Dedifferentiated amniotic fluid mesenchymal stem cell (primary cell): ENCODE measurements around the gene ZNF662.

Source experiments
- DNase-seq: peaks from one replicate; pipeline ENCODE4 v3.0.0-alpha.2; 2016; ENCODE audit errors: extremely low spot score

ZNF662 gene

DNA sequence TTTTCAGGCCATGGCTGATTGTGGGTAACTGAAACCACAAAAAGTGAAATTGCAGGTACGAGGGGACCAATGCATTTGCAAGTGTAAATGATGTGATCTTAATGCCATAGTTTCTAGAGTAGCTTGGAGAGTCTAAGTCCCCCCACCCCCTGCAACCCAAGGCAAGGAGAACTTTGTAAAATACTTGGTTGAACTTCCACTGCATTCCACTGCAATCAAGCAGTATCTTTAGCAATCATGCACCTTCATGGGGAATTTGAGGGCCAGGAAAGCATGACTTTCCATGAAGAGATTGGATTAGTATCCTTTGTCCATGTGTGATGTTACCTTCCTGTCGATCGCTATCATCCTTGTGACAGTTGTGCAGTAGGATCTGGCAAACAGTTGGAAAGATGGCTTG lies 18.9 kb upstream of the ZNF662 start:
- DNase-seq, result no peak

DNA sequence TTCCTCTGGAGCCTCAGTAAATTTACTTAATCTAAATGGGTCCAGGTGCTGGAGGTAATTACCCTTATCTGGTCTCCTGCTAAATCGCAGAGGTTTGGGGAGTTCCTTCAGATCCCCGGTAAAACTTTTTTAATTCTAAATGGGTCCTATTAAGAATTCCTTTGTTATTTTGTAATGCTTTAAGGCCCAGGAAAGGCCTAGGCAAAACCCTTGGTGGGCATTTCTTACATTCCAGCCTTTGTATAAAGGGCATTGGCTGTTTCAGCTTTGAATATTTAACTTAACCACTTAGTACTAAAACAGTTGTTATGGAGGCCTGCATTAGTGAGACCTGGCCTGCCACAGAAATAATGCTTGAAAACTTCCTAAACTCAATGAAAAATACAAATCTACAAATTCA lies 14.9 kb upstream of the ZNF662 start:
- no peak for DNase-seq

DNA sequence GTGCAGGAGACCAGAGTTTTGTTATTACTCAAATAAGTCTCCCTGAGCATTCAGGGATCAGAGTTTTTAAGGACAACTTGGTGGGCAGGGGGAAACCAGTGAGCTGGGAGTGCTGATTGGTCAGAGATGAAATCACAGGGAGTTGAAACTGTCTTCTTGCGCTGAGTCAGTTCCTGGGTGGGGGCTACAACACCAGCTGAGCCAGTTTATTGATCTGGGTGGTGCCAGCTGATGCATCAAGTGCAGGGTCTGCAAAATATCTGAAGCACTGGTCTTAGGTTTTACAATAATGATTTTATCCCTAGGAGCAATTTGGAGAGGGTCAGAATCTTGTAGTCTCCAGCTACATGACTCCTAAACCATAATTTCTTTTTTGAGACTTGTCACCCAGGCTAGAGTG lies 13.8 kb upstream of the ZNF662 start:
- no peak for DNase-seq

DNA sequence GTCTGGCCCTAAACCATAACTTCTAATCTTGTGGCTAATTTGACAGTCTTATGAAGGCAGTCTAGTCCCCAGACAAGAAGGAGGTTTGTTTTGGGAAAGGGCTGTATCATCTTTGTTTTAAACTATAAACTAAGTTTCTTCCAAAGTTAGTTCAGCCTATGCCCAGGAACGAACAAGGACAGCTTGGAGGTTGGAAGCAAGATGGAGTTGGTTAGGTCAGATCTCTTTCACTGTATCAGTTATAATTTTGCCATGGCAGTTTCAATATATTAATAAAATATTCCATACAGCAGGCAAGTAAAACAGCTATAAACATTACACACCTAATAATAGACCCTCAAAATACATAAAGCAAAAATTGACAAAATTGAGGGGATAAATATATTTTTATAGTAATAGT lies 13.1 kb upstream of the ZNF662 start:
- DNase-seq, result no peak

DNA sequence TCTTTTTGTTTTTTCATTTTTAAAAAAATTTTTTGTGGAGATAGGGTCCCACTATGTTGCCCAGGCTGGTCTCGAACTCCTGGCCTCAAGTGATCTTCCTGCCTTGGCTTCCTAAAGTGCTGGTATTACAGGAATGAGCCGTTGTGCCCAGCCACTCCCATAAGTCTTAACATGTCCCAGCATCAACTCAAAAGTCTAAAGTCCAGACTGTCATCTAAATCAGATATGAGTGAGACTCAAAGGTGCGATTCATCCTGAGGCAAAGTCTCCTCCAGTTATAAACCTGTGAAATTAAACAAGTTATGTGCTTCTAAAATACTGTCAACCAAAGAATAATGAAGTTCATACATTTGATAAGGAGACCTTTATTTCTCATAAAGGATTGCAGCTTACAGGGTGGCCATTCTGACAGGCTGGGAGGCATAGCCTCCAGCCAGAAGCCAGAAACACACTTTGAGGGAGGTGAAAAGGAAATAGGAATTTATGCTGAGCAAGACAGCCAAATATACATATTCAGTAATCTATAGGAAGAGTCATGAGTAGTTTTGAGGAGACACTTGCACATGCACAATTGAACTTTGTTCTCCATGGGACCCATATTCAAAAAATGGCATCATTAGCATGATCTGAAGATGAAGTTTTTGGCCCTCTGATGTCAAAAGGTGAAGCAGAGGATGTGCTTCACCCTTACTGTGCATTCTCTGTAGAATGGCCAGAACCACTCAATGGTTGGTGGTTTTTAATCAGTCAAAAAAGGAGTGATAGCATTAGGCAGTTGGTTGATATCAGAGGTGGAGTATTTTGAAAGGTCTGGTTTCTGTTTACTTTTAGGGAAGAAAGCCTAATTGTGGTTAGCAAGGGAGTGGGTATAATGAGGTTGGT lies 11.0 kb upstream of the ZNF662 start:
- no peak for DNase-seq

DNA sequence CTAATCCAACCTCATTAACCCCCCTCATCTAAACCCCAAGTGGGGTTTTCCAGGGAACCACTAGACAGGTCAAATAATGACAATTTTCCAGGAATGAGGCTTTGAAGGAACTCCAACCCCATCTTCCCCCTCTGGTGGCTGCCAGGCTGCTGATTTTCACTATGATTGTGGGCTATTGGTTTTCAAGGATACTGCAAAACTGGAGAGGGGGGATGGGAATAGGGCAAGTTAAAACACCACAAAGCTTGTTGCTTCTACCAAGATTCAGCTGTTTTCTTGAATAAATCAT lies 10.4 kb upstream of the ZNF662 start:
- no peak for DNase-seq

DNA sequence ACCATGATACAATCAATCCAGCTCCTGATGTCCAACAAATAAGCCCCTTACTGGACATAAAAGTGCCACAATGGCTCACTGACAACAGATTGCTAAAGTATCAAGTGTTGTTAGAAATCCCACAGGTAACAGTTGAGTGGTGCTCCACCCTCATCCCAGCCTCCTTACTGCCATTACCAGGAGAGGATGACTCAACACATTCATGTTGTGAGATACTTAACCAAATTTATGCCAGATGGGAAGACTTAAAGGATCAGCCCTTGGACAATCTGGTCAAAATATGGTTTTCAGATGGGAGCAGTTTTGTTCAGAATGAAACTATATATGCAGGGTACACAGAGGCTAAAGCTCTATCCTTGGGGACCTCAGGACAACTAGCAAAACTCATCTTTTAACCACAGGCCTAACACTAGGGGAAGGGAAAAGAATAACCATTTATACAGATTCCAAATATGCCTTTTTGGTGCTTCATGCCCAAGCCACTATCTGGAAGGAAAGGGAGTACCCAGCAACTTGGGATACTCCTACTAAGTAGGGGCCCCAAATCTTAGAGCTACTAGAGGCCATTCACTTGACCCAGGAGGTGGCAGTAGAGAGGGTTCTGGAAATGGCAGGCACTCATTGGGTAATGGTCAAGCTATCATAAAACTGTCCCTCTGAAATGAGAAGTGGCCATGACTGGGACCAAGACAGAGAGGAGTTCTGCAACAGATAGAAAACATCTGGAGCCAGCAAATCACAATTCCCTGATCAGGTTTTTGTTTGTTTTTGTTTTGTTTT lies 6.9 kb upstream of the ZNF662 start:
- no peak for DNase-seq

DNA sequence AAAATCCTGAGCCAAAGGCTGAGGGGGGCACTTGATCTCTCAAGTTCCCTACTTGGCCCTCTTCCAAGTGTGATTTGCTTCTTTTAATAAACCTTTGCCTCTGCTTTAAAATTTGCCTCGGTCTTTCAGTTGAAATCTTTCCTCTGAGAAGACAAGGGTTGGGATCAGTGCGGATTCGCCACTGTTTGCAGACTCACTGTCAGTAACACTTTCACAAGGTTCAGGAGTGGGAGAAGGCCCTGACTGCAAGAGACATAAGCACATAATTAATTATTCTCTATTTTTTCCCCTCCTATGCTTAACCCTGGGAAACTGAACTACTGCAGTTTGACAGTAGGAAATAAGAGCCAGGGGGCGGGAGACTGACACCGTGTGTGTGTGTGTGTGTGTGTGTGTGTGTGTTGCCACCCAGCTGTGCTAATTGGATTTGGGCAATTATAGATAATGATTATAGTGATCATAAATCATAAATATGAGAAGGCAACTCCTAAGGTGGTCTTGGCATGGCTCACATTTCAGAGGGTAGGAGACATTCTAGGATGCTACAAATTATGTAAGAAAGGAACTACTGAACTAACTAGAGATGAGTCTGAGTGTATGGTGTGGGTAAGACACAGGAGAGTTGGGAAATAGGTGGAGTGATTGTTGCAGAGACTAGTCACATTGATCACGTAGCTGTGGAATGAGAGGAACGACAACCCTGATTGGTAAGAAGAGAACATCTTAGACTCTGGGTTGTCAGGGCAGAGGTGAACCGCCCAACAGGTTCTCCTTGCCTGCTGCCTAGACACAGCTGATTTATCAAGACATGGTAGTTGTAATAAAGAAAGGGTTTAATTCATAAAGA lies 5.5 kb upstream of the ZNF662 start:
- DNase-seq, result no peak

DNA sequence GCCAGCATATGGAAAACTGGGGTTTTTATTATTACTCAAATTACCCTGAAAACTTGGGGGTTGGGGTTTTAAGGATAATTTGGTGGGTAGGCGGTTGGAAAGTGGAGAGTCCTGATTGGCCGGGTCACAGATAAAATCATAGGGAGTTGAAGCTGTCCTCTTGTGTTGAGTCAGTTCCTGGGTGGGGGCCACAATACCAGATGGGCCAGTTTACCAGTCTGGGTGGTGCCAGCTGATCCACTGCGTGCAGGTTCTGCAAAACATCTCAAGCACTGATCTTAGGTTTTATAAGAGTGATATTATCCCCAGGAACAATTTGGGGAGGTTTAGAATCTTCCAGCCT lies 4.9 kb upstream of the ZNF662 start:
- no peak for DNase-seq

DNA sequence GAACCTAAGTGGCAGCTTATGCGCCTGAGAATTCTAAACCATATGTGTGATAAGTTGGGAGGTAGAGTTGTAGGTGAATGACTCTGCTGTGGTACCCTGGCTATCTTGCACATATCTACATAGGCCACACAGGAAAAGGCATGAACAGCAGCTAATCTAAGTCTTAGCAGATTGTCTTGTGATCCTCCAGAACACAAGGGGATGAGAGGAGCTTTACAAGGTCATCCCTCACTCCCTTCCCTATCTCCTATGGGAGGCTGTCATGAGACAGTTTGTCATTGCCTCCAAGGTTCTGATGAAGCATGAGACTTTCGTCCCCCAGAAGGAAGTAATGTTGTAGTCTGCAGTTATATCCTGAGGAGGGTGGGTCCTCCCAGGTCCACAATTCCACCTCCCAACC lies 3.7 kb upstream of the ZNF662 start:
- DNase-seq, result no peak

DNA sequence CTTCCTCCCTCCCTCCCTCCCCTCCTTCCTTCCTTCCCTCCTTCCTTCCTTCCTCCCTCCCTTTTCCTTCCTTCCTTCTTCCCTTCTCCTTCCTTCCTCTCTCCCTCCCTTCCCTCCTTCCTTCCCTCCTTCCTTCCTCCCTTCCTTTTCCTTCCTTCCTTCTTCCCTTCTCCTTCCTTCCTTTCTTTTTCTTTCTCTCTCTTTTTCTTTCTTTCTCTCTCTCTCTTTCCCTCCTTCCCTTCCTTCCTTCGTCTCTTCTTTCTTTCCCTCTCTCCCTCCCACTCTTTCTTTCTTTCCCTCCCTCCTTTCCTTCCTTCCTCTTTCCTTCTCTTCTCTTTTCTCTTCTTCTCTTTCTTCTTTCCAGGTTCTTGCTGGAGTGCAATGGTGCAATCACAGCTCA lies 1.9 kb upstream of the ZNF662 start:
- no peak for DNase-seq

DNA sequence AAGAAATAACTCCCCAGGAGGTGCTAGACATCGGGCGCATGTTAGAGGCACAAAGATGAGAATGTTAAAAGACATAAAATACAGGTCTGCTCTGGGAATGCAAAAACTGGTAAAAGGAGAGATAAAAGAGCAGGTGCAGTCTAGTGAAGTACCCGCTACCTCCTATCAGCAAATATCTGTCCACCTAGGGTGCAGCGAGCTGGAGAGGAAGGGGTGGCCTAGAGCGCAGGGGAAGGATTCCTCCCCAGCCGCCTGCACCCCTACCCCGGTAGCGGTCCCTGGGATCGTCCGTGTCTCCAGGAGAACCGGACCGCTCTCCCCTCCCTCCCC lies 237 bp upstream of the ZNF662 start:
- no peak for DNase-seq

DNA sequence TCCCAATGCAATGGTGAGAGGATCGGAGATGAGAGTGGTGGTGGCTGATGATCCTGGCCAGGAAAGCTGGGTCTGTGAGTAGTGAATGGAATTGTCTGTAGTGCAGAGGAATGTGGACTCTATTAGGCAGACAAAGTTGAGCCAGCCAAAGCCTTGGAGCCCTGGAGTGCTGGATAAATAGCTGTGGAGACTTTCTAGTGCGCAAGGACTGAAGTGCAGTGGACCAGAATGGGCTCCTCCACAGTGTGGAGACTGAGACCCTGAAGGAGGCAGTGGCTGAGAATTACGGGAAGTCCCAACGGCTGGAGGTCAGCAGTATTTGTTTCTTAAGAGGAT lies 874 bp downstream of the ZNF662 start:
- no peak for DNase-seq

DNA sequence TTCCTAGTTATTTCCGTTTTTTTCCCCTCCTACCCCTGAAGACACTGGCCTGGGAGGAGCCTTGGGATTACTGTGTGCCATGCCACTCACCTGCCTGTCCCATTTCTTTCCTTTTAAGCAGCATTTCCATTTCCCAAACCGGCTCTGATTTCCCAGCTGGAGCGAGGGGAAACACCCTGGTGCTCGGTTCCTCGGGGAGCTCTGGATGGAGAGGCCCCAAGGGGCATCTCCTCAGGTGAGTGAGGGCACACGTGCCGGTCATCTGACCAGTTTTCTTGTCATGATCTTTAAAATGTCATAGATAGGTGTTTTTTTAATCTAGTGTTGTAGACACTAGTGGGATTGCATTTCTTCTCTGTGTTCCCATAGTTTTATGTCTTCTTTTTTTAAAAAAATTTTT lies 2.7 kb downstream of the ZNF662 start:
- no peak for DNase-seq

DNA sequence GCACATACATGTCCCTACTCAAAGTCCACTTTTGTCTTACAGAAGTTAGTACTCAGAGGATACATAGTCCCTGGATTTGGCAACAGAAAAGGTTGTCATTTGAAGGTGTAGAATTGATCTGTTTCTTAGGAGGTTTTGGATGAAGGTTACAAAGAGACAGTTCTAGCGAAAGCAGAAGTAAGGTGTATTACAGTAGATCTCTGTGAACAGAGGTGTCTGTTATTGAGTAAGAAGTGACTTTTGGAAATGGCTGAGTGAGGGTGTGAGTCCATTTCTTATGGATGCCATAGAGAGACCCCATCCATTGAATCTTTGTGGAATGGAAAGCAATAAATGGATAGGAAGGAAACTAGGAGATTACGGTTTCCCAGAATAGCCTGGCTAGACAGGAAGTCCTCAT lies 5.6 kb downstream of the ZNF662 start:
- no peak for DNase-seq

DNA sequence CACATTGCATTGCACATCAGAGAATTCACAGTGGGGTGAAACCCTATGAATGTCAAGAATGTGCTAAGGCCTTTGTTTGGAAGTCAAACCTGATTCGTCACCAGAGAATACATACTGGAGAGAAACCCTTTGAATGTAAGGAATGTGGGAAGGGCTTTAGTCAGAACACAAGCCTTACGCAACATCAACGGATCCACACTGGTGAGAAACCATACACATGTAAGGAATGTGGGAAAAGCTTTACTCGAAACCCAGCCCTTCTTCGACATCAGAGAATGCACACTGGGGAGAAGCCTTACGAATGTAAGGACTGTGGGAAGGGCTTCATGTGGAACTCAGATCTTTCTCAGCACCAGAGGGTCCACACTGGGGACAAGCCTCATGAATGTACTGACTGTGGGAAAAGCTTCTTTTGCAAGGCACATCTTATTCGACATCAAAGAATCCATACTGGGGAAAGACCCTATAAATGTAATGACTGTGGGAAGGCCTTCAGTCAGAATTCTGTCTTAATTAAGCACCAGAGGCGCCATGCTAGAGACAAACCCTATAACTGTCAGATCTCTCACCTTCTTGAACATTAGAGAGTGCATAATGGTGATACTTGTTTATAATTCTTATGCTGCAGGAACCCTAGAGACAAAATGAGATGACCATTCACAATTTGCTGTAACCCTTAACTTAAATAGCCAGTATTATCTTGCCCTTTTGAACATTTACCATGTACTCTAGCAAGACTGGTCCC lies 9.0 kb downstream of the ZNF662 start:
- no peak for DNase-seq

DNA sequence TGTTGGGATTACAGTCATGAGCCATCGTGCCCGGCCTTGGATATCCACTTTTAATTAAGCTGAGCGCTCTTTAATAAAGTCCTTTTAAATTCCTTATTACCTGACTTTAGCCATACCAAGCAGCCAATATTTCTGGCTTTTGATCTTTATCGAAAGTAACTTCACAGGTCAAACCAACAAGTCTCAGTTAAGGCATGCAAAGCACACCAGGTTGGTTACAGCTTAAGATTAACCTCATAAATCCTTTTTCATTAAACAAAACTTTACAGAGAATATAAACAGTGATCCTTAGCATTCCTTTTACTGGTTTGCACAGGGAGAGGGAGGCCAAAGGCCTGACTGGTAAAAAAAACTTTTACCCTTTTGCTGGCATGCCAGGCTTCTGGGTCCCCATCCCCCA lies 17.7 kb downstream of the ZNF662 start:
- DNase-seq, result no peak

DNA sequence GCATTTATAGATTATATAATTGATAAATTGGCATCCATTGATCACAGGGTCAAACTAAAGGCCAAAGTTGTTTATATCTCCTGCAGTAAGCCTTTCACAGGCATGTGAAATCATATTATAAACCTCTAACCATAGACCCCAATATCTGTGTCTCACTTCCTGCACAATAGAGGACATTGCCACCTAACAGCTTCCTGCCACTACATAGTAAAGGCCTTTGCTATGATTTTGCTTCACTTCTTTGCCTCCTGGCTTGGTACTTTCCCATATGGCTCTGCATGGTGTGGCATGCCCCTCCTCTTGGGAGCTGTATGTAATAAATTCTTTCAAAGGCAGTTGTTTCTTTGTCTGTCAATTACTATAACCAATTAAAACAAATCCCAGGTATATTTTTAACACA lies 20.4 kb downstream of the ZNF662 start:
- DNase-seq, result no peak

DNA sequence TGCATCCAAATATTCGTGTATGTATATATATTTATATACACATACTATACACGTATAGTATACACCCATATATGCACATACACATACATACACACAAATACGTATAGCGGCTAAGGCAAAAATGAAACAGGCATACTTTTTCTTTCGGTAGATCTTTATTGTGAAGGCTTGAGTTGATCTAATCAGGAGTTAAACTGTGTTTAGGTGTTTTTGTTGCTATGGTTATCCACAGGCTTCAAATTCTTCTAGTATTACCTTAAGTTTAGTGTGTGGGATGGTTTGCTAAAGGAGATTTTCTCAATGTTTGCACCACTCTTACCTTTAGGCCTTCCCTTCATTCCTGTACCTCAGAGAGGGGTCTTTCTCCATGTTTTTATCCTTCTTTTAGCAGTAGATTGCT lies 28.2 kb downstream of the ZNF662 start:
- no peak for DNase-seq

DNA sequence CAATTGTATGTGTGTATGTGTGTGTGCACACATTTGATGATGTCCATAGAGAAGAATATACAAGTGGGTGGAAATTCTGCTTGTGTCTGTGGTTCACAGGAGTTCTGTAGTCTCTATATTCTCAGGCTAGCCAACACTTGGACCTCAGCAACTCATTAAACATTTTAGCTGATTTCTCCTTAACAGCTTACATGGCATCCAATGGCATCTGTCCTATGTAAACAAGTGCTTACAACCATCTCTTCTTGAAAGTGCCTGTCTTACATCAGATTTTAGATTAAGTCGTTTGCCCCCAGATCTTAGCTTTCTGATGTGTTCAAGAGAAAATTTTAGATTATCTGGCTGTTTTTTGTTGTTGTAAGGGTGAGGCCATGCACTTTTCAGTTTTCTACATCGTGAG lies 29.0 kb downstream of the ZNF662 start:
- DNase-seq, result no peak

DNA sequence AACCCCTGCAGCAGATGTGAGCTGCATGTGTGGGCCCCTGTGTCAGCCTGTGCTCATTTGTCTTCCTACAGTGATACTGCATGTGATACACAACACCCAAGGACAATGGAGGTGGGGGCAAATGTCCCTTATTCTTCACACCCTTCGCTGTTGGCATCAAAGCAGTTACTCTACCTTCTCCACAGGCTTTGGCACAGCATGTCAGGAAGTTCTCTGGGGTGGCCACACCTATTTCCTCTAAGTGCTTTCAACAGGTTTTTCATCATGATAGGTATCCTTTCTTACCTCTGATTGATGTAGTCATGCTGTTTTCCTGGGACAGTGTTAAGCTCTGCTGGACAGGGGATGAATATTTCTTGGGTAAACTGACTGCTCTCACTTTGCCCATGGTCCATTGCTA lies 29.5 kb downstream of the ZNF662 start:
- DNase-seq, result no peak
